WTC11 (cell line): ENCODE data around the gene PRND. TPM values are rescaled to one million over a fixed set of nuclear protein-coding genes. Genes with fewer than 3 reads are reported as not detected.
A peak's percentile ranks its signal among the peaks of the same experiment; 100 is the strongest.

Experiments
- ATAC-seq: fragments of 200-7000 bp; cut with Tn5 transposase; 2 replicates; pipeline ENCODE4 v1.10.0; 2021; ENCODE audit warnings: mild to moderate bottlenecking, moderate library complexity
- CTCF ChIA-PET: fragments of 300-600 bp; sonication (Branson Sonifier 250); formaldehyde crosslinking; loops from one replicate; lab custom pipeline; 2021; ENCODE audit warnings: antibody characterized with exemption; lab: Charles Lee
- POLR2A ChIA-PET: fragments of 350-600 bp; sonication (Branson Sonifier 250); formaldehyde crosslinking; loops from one replicate; lab custom pipeline; 2021; ENCODE audit warnings: antibody characterized with exemption; lab: Charles Lee
- DNase-seq: peaks from one replicate; pipeline ENCODE4 v3.0.0; 2021; ENCODE audit warnings: low spot score
- H3K27ac Mint-ChIP-seq: 2 replicates; pipeline ENCODE4 v1.8.0; 2021; ENCODE audit warnings: mixed read lengths
- H3K27me3 Mint-ChIP-seq: 2 replicates; pipeline ENCODE4 v1.8.0; 2021; ENCODE audit warnings: low read depth, mild to moderate bottlenecking, moderate library complexity, mixed read lengths
- H3K36me3 Mint-ChIP-seq: 2 replicates; pipeline ENCODE4 v1.8.0; 2021; ENCODE audit warnings: mixed read lengths
- H3K4me1 Mint-ChIP-seq: 2 replicates; pipeline ENCODE4 v1.8.0; 2022; ENCODE audit warnings: mixed read lengths
- H3K4me3 Mint-ChIP-seq: 2 replicates; pipeline ENCODE4 v1.8.0; 2021; ENCODE audit warnings: mild to moderate bottlenecking, moderate library complexity, mixed read lengths
- H3K9me3 Mint-ChIP-seq: 2 replicates; pipeline ENCODE4 v1.8.0; 2021; ENCODE audit warnings: mixed read lengths
- CDX4 ChIP-seq: fragments of 250-450 bp; sonication (Bioruptor Pico); IDR thresholded peaks from 2 replicates; pipeline ENCODE4 v1.9.0; 2021; ENCODE audit warnings: moderate library complexity, mild to moderate bottlenecking, inconsistent platforms, borderline replicate concordance
- E2F4 ChIP-seq: sonication (generic); formaldehyde crosslinking; IDR thresholded peaks from 2 replicates; pipeline ENCODE4 v1.8.1; 2022; ENCODE audit warnings: low read depth, mild to moderate bottlenecking, moderate library complexity, missing genetic modification reagents, borderline replicate concordance
- ESRRA ChIP-seq: sonication (generic); formaldehyde crosslinking; IDR thresholded peaks from 2 replicates; pipeline ENCODE4 v1.8.1; 2022; ENCODE audit warnings: mild to moderate bottlenecking, missing genetic modification reagents, borderline replicate concordance
- FOXP4 ChIP-seq: sonication (generic); formaldehyde crosslinking; IDR thresholded peaks from 2 replicates; pipeline ENCODE4 v1.8.0; 2022; ENCODE audit warnings: mild to moderate bottlenecking, missing genetic modification reagents
- GABPB1 ChIP-seq: sonication (generic); formaldehyde crosslinking; IDR thresholded peaks from 2 replicates; pipeline ENCODE4 v1.8.1; 2023; ENCODE audit warnings: mild to moderate bottlenecking, missing genetic modification reagents
- HMGA2 ChIP-seq: fragments of 250-450 bp; sonication (Bioruptor Pico); IDR thresholded peaks from 2 replicates; pipeline ENCODE4 v1.4.0; 2021; ENCODE audit warnings: mild to moderate bottlenecking, moderate library complexity
- NFYB ChIP-seq: sonication (generic); formaldehyde crosslinking; conservative IDR thresholded peaks from 2 replicates; pipeline ENCODE4 v1.8.0; 2022; ENCODE audit warnings: low read depth, missing genetic modification reagents
- NR1H2 ChIP-seq: sonication (generic); formaldehyde crosslinking; IDR thresholded peaks from 2 replicates; pipeline ENCODE4 v1.9.0; 2021; ENCODE audit warnings: mild to moderate bottlenecking, moderate library complexity, missing genetic modification reagents
- SMAD4 ChIP-seq: sonication (generic); formaldehyde crosslinking; IDR thresholded peaks from 2 replicates; pipeline ENCODE4 v1.8.0; 2022; ENCODE audit warnings: mild to moderate bottlenecking, missing genetic modification reagents
- USF2 ChIP-seq: sonication (generic); formaldehyde crosslinking; IDR thresholded peaks from 2 replicates; pipeline ENCODE4 v1.8.1; 2023; ENCODE audit warnings: mild to moderate bottlenecking, missing genetic modification reagents, moderate library complexity
- ZNF138 ChIP-seq: sonication (generic); formaldehyde crosslinking; conservative IDR thresholded peaks from 2 replicates; pipeline ENCODE4 v1.8.1; 2022; ENCODE audit warnings: mild to moderate bottlenecking, moderate library complexity, missing genetic modification reagents
- ZNF317 ChIP-seq: sonication (generic); formaldehyde crosslinking; IDR thresholded peaks from 2 replicates; pipeline ENCODE4 v1.8.1; 2023; ENCODE audit warnings: low read depth, mild to moderate bottlenecking, moderate library complexity, missing genetic modification reagents, borderline replicate concordance
- ZNF416 ChIP-seq: fragments of 250-450 bp; sonication (Bioruptor Pico); IDR thresholded peaks from 2 replicates; pipeline ENCODE4 v1.9.0; 2021; ENCODE audit warnings: mild to moderate bottlenecking, inconsistent platforms
- ZNF512 ChIP-seq: sonication (generic); formaldehyde crosslinking; IDR thresholded peaks from 2 replicates; pipeline ENCODE4 v1.8.1; 2022; ENCODE audit warnings: missing genetic modification reagents, borderline replicate concordance
- total RNA-seq: library from RNA; stranded (reverse); gene quantifications from 3 replicates; pipeline ENCODE4 v1.2.3, GENCODE V29; 2021
- TF ChIP-seq, protein P1 (sequence below): sonication (generic); formaldehyde crosslinking; IDR thresholded peaks from 2 replicates; pipeline ENCODE4 v1.8.0; 2022; ENCODE audit warnings: mild to moderate bottlenecking, missing genetic modification reagents
- TF ChIP-seq, protein P2 (sequence below): sonication (generic); formaldehyde crosslinking; conservative IDR thresholded peaks from 2 replicates; pipeline ENCODE4 v1.8.1; 2023; ENCODE audit warnings: mild to moderate bottlenecking, low read depth, missing genetic modification reagents, moderate library complexity
- TF ChIP-seq, protein P3 (sequence below): fragments of 250-450 bp; sonication (Bioruptor Pico); IDR thresholded peaks from 2 replicates; pipeline ENCODE4 v1.9.0; 2021; ENCODE audit warnings: mild to moderate bottlenecking
- TF ChIP-seq, protein P4 (sequence below): sonication (generic); formaldehyde crosslinking; IDR thresholded peaks from 2 replicates; pipeline ENCODE4 v1.8.0; 2022; ENCODE audit warnings: missing genetic modification reagents

PRND gene
- total RNA-seq, 1 experiment from 2014 or later: 0.04 TPM

- no peaks in the 10 kb centered on the region for H3K36me3 Mint-ChIP-seq
- DNase-seq: no peak
- no peak for ATAC-seq
- H3K4me1 Mint-ChIP-seq: peaks cover 30% of the 10 kb centered on the region
- no peaks in the 10 kb centered on the region for H3K9me3 Mint-ChIP-seq
- ChIA-PET CTCF (no interaction called here), POLR2A (no interaction called here)
- no peak overlapping the region for H3K4me3 Mint-ChIP-seq
- peaks cover 13% of the 10 kb centered on the region for H3K27me3 Mint-ChIP-seq
- H3K27ac Mint-ChIP-seq: no peak overlapping the region
- TF ChIP-seq GABPB1 (CRISPR knock-in tag): no peak
- TF ChIP-seq, protein P1, sequence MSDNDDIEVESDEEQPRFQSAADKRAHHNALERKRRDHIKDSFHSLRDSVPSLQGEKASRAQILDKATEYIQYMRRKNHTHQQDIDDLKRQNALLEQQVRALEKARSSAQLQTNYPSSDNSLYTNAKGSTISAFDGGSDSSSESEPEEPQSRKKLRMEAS (CRISPR knock-in tag): no peak
- no peak for TF ChIP-seq NR1H2
- TF ChIP-seq ZNF416 (CRISPR knock-in tag): no peak
- no peak for TF ChIP-seq SMAD4 (CRISPR knock-in tag)
- TF ChIP-seq E2F4: no peak
Observed at GRCh38 chr20:4688305-4688704, 33.4 kb upstream of the PRND start.

GRCh38 chr20:4689220-4689619 is 32.5 kb upstream of the PRND start:
- TF ChIP-seq GABPB1 (CRISPR knock-in tag) (peak; percentile 39; the same call in 1 of the 2 replicates), HMGA2 (CRISPR knock-in tag) (no peak)
- ATAC-seq (no peak), DNase-seq (no peak)
- Mint-ChIP-seq H3K27me3 (peaks cover 13% of the 10 kb centered on the region), H3K36me3 (no peaks in the 10 kb centered on the region), H3K9me3 (no peaks in the 10 kb centered on the region), H3K4me1 (peaks cover 30% of the 10 kb centered on the region), H3K27ac (peak overlapping the region; percentile 84; the same call in 1 of the 2 replicates), H3K4me3 (no peak overlapping the region)
- ChIA-PET CTCF (interaction anchor here (1.0 to 1.7 kb wide), 2 partner anchors 51 to 81 kb away, joined by 3 to 6 read pairs; no protein-coding TSS in a partner anchor), POLR2A (no interaction called here)

DNA sequence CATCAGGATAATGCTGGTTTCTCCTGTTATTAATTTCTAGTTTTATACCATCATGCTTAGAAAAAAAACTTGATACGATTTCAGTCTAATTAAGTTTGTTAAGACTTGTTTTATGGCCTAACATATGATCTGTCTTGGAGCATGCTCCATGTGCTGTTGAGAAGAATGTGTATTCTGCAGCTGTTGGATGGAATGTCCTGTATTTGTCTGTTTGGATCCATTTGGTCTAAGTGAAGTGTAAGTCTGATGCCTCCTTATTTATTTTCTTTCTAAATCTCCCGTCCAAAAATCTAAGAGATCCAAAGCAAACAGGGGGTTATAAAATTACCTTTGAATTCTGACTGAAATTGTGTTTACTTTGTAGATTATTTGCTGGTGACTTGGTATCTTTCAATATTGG is 30.0 kb upstream of the PRND start:
- H3K27me3 Mint-ChIP-seq: no peaks in the 10 kb centered on the region
- TF ChIP-seq ZNF317 (CRISPR knock-in tag): no peak
- TF ChIP-seq SMAD4 (CRISPR knock-in tag): no peak
- no peak for TF ChIP-seq ZNF138 (CRISPR knock-in tag)
- no peak for TF ChIP-seq ZNF512 (CRISPR knock-in tag)
- no peak for TF ChIP-seq CDX4 (CRISPR knock-in tag)
- TF ChIP-seq NFYB (CRISPR knock-in tag): no peak
- TF ChIP-seq ESRRA: no peak
- TF ChIP-seq, protein P2, sequence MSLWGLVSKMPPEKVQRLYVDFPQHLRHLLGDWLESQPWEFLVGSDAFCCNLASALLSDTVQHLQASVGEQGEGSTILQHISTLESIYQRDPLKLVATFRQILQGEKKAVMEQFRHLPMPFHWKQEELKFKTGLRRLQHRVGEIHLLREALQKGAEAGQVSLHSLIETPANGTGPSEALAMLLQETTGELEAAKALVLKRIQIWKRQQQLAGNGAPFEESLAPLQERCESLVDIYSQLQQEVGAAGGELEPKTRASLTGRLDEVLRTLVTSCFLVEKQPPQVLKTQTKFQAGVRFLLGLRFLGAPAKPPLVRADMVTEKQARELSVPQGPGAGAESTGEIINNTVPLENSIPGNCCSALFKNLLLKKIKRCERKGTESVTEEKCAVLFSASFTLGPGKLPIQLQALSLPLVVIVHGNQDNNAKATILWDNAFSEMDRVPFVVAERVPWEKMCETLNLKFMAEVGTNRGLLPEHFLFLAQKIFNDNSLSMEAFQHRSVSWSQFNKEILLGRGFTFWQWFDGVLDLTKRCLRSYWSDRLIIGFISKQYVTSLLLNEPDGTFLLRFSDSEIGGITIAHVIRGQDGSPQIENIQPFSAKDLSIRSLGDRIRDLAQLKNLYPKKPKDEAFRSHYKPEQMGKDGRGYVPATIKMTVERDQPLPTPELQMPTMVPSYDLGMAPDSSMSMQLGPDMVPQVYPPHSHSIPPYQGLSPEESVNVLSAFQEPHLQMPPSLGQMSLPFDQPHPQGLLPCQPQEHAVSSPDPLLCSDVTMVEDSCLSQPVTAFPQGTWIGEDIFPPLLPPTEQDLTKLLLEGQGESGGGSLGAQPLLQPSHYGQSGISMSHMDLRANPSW (CRISPR knock-in tag): no peak
- TF ChIP-seq, protein P3, sequence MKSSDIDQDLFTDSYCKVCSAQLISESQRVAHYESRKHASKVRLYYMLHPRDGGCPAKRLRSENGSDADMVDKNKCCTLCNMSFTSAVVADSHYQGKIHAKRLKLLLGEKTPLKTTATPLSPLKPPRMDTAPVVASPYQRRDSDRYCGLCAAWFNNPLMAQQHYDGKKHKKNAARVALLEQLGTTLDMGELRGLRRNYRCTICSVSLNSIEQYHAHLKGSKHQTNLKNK (CRISPR knock-in tag): no peak
- TF ChIP-seq, protein P4, sequence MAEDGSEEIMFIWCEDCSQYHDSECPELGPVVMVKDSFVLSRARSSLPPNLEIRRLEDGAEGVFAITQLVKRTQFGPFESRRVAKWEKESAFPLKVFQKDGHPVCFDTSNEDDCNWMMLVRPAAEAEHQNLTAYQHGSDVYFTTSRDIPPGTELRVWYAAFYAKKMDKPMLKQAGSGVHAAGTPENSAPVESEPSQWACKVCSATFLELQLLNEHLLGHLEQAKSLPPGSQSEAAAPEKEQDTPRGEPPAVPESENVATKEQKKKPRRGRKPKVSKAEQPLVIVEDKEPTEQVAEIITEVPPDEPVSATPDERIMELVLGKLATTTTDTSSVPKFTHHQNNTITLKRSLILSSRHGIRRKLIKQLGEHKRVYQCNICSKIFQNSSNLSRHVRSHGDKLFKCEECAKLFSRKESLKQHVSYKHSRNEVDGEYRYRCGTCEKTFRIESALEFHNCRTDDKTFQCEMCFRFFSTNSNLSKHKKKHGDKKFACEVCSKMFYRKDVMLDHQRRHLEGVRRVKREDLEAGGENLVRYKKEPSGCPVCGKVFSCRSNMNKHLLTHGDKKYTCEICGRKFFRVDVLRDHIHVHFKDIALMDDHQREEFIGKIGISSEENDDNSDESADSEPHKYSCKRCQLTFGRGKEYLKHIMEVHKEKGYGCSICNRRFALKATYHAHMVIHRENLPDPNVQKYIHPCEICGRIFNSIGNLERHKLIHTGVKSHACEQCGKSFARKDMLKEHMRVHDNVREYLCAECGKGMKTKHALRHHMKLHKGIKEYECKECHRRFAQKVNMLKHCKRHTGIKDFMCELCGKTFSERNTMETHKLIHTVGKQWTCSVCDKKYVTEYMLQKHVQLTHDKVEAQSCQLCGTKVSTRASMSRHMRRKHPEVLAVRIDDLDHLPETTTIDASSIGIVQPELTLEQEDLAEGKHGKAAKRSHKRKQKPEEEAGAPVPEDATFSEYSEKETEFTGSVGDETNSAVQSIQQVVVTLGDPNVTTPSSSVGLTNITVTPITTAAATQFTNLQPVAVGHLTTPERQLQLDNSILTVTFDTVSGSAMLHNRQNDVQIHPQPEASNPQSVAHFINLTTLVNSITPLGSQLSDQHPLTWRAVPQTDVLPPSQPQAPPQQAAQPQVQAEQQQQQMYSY (CRISPR knock-in tag): no peak
- TF ChIP-seq FOXP4 (CRISPR knock-in tag): no peak
- no peak for TF ChIP-seq USF2 (CRISPR knock-in tag)

More for the DNA sequence above, 30.0 kb upstream of the PRND start:
- ATAC-seq: no peak
- POLR2A ChIA-PET: no interaction called here
- DNase-seq: no peak
- CTCF ChIA-PET: interaction anchor here (1.2 kb wide), 1 partner anchor 78 kb away, joined by 3 read pairs; no protein-coding TSS in a partner anchor
- peaks cover 21% of the 10 kb centered on the region for H3K4me1 Mint-ChIP-seq
- no peak overlapping the region for H3K4me3 Mint-ChIP-seq
- no peaks in the 10 kb centered on the region for H3K36me3 Mint-ChIP-seq
- H3K27ac Mint-ChIP-seq: no peak overlapping the region
- H3K9me3 Mint-ChIP-seq: no peaks in the 10 kb centered on the region
